Neural progenitor cell (in vitro differentiated cells): ENCODE data around the gene DROSHA.

Experiments
- EZH2phosphoT487 ChIP-seq: fragments of 200-600 bp; sonication (generic); IDR thresholded peaks from 2 replicates; pipeline ENCODE4 v1.6.1; 2017; ENCODE audit warnings: antibody characterized with exemption
- TF ChIP-seq, protein P1 (sequence below): fragments of 200-600 bp; sonication (generic); IDR thresholded peaks from 2 replicates; pipeline ENCODE4 v1.5.1; 2017; ENCODE audit warnings: antibody characterized with exemption, mild to moderate bottlenecking

DNA sequence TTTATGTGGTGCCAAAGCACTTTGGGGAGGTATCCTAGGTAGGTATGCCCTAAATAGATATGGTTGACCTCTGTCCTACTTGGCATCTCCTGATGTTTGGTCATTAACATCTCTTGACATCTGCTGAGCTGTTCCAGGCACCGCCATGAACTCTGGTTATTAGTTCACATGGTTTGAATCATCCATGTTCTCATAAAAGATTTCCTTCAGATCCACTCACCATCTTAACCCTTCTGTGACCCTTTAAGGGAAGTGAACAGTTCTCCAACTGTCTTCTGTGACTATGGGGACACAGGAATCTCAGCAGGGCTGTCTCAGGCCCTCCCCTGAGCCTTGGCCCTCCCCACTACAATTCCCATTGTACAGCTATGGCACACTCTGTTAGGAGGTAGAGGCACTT is 170.7 kb downstream of the DROSHA start:
- TF ChIP-seq, protein P1, sequence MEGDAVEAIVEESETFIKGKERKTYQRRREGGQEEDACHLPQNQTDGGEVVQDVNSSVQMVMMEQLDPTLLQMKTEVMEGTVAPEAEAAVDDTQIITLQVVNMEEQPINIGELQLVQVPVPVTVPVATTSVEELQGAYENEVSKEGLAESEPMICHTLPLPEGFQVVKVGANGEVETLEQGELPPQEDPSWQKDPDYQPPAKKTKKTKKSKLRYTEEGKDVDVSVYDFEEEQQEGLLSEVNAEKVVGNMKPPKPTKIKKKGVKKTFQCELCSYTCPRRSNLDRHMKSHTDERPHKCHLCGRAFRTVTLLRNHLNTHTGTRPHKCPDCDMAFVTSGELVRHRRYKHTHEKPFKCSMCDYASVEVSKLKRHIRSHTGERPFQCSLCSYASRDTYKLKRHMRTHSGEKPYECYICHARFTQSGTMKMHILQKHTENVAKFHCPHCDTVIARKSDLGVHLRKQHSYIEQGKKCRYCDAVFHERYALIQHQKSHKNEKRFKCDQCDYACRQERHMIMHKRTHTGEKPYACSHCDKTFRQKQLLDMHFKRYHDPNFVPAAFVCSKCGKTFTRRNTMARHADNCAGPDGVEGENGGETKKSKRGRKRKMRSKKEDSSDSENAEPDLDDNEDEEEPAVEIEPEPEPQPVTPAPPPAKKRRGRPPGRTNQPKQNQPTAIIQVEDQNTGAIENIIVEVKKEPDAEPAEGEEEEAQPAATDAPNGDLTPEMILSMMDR, result no peak
- TF ChIP-seq EZH2phosphoT487, result no peak
